ENCODE data around the gene ZFR.
"Not testable (repeated sequence)": the region's sequence is repeated elsewhere in the genome, so short reads cannot be mapped to it uniquely, and the experiment has no call there.

The ZFR gene

GRCh38 chr5:32420506-32420905 lies 24.0 kb downstream of the ZFR start:
- DNase-seq (ENCODE audit: extremely low spot score, insufficient read length, low read depth) (no peak), FAIRE-seq (no peak)

DNA sequence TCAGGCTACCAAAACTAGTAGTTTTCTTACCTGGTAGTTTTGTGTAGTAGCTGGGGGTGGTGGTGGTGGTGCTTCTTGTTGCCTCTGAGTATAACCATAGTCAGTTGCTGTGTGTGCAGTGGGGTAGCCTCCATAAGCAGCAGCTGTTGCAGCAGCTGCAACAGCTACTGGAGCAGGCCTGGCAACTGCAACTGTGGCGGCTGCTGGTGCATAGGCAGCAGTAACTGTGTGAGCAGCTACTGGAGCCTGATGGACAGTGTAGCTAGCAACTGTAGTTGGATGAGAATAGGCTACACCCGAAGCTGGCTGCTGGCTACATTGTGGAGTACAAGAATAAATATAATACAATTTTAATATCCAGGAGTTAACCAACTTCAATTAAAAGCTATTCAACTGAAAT lies 24.7 kb downstream of the ZFR start:
- DNase-seq (ENCODE audit: extremely low spot score, insufficient read length, low read depth), result no peak
- FAIRE-seq, result no peak

- FAIRE-seq (no peak), DNase-seq (ENCODE audit: extremely low spot score, insufficient read length, low read depth) (no peak)
Observed at GRCh38 chr5:32413466-32414263, 30.9 kb downstream of the ZFR start.

- no peak for FAIRE-seq
Observed at GRCh38 chr5:32410630-32411029, 33.9 kb downstream of the ZFR start.

DNA sequence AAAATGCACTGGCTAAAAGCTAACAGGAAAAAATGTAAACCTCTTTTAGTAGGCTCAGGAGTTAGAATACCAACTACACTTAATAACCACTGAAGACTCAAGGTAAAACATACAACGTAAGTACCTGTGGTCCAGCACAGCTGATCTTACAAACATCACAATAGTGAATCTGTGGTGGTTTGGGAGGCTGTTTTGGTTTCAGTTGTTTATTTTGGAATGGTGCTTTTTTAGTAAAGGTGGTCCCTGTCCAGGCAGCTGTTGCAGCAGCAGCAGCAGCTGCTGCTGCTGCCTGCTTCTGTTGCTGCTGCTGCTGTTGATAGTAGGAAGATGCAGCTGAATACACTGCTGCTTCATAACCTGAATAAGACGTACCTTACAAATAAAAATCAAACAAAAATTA lies 37.9 kb downstream of the ZFR start:
- peak; percentile 54 for FAIRE-seq
- no peak for DNase-seq (ENCODE audit: extremely low spot score, insufficient read length, low read depth)

More at GRCh38 chr5:32410630-32411029, 33.9 kb downstream of the ZFR start:
- no peak for DNase-seq (ENCODE audit: extremely low spot score, insufficient read length, low read depth)

DNA sequence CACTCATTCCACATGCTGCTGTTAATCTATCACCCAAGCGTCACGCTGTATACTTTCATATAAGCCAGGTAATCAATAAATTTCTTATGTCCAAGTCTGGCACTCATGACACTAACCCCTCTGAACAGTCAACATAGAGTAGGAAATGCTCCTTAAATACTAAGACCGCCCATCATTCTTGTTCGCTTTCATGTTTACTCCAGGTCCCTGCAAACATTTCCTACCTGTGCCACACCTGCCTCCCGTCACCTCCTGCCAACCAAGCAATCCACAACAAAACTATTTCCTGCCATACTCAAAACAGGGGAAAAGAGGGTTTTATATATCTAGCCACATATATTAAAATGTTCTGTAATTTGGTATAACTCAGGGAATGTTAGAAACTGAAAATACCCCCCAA lies 39.0 kb downstream of the ZFR start:
- DNase-seq (ENCODE audit: extremely low spot score, insufficient read length, low read depth), result no peak
- FAIRE-seq, result no peak

DNA sequence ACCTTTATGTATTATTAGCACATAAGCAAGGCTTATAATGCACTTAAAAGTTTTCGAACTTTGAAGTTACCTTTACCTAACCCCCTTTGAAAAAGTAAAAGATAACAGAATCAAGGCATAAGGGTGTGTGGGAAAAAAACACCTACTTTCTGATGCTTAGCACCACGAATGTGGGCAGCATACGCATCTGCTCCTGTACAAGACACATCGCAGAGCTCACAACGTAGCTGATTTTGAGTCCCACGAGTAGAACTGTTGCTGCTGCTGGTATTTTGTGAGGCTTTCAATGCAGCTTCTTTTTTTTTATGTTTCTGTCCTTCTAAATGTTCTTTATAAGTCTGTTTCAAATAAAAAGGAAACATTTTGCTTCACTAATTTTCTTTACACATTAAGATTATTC lies 40.8 kb downstream of the ZFR start:
- FAIRE-seq, result no peak
- DNase-seq (ENCODE audit: extremely low spot score, insufficient read length, low read depth), result no peak

DNA sequence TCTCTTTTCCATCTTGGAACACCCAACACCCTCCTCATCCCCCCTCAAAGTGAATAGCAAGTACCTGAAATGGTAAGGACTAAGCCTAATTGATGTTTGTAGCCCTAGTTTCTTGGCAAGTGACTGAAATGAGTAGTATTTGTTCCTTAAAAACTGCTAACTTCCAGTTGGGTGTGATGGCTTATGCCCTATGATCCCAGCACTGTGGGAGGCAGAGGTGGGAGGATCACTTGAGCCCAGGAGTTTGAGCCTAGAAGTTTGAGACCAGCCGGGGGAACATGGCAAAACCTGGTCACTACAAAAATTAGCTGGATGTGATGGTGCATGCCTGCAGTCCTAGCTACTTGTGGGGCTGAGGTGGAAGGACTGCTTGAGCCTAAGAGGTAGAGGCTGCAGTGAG lies 44.1 kb downstream of the ZFR start:
- DNase-seq (ENCODE audit: extremely low spot score, insufficient read length, low read depth) (no peak), FAIRE-seq (no peak)

GRCh38 chr5:32398754-32399153 lies 45.8 kb downstream of the ZFR start:
- FAIRE-seq; DNase-seq (ENCODE audit: extremely low spot score, insufficient read length, low read depth): not testable (repeated sequence)

DNA sequence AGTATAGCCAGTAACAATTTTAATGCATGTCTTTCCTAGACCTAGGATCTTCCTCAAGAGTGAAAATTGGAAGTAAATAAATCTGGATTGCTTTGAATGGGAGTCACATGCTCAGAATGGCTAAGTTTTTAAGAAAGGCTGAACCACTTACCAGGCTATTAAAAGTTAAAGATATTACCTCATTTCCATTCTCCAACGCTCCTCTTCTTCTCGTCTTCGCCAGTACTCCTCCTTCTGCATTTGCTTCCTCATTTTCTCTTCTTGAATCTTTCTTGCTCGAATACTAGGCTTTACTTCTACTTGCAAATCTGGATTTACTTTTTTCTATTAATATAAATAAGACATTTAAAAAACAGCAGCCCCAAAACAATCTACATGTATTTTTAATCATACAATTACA lies 49.6 kb downstream of the ZFR start:
- DNase-seq (ENCODE audit: extremely low spot score, insufficient read length, low read depth) (no peak), FAIRE-seq (no peak)

DNA sequence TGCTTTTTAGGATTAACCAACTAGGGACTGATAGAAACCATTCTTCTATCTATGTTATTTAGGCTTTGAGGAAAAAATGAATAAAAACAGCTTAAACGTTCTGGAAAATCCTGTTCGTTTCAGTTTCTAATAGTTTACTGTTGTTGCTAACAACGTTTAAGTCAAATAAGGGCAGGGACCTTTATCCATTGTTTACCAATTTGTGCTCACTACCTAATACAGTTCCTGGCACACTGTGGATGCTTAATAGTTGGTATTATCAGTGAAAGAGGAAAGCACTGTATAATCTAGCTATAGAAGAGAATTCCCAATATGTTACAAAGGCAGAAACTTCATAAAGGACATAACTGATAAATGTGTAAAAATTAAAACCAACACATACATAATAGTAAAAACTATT lies 52.5 kb downstream of the ZFR start:
- no peak for DNase-seq (ENCODE audit: extremely low spot score, insufficient read length, low read depth)
- no peak for FAIRE-seq

DNA sequence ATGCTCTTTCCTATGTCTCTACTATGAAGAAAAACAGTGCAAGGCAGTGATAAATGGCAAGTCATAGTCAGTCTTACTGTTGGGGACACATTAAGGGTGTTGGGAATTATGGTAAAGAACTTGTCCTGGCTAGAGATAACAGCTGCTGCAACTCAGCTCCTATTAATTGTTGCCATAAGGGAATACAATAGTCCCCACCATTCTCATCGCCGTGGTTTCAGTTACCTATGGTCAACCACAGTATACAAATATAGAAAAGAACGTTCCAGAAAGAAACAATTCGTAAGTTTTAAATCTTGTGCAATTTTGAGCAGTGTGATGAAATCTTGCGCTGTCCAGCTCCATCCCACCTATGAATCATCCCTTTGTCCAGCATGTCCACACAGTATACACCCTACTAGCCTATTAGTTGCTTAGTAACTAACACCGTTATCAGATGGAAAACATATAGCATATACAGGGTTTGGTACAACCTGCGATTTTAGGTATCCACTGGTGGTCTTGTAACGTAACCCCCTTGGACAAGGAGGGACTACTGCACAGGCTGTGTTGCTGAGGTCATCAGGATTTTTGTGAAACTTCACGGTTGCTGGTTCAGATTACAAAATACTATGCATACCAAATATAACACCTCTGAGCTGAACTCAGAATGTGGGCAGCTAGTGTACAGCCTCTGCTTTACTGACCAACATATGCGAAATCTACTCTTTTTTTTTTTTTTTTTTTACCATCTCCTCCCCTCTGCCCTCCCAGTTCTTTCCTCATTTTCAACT lies 53.5 kb downstream of the ZFR start:
- FAIRE-seq (no peak), DNase-seq (ENCODE audit: extremely low spot score, insufficient read length, low read depth) (no peak)

- DNase-seq (ENCODE audit: extremely low spot score, insufficient read length, low read depth) (no peak), FAIRE-seq (no peak)
Observed at GRCh38 chr5:32388432-32389129, 56.0 kb downstream of the ZFR start.

GRCh38 chr5:32387841-32388240 lies 56.7 kb downstream of the ZFR start:
- DNase-seq (ENCODE audit: extremely low spot score, insufficient read length, low read depth) (no peak), FAIRE-seq (no peak)

GRCh38 chr5:32387211-32387610 lies 57.3 kb downstream of the ZFR start:
- no peak for DNase-seq (ENCODE audit: extremely low spot score, insufficient read length, low read depth)
- no peak for FAIRE-seq

- FAIRE-seq (no peak), DNase-seq (ENCODE audit: extremely low spot score, insufficient read length, low read depth) (no peak)
Observed at GRCh38 chr5:32384621-32385020, 59.9 kb downstream of the ZFR start.

GRCh38 chr5:32383586-32383985 lies 61.0 kb downstream of the ZFR start:
- FAIRE-seq, result no peak
- DNase-seq (ENCODE audit: extremely low spot score, insufficient read length, low read depth), result no peak

- no peak for DNase-seq (ENCODE audit: extremely low spot score, insufficient read length, low read depth)
- FAIRE-seq, result no peak
Observed at GRCh38 chr5:32383065-32383464, 61.5 kb downstream of the ZFR start.

DNA sequence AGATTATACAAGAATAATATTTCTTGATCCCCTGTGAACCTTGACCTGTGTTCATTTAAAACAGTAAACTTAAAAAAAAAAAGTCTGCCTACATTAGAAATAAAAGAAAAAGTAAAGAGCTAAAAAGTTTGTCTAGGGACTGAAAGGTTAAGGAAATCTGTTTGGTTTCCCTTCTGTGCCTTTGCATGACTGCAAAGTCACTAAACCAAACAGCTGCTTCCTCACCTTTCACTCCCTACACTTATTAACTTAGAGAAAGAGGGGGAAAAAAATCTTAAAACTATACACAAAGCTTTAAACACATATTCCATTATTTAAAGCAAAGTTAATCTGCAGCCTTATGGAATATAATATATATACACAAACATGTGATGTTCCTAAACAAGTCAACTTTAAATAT lies 65.1 kb downstream of the ZFR start:
- DNase-seq (ENCODE audit: extremely low spot score, insufficient read length, low read depth), result no peak
- peak; percentile 54 for FAIRE-seq

DNA sequence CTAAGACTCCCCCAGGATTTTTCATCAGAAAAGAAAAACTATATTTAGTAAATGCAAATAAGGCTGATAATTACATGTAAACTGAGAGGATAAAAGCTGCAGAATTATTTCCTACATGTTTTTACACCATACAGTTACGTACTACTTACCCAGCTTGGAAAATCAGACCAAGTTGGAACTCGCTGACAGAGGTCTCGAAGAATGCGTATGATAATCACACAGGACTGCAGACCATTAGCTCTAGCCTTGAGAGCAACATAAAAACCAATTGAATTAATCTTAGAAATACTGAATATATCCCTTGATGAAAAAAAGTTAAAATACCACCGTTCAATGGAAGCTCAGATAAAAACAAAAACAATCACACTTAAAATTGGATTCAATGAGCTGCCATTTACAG lies 65.6 kb downstream of the ZFR start:
- FAIRE-seq, result peak; percentile 5
- DNase-seq (ENCODE audit: extremely low spot score, insufficient read length, low read depth), result no peak
